AG04450 (cell line): Measurements from ENCODE around the gene PRSS58. TPM values are rescaled to one million over a fixed set of nuclear protein-coding genes. Genes with fewer than 3 reads are reported as not detected.

Source experiments
- CTCF ChIA-PET: fragments of 300-600, 350-600 bp; formaldehyde crosslinking; extraction: SDS; loops from one replicate; lab custom pipeline; 2022; ENCODE audit warnings: antibody characterized with exemption, inconsistent platforms; lab: Charles Lee
- POLR2A ChIA-PET: fragments of 350-600 bp; formaldehyde crosslinking; extraction: SDS; loops from one replicate; lab custom pipeline; 2021; ENCODE audit warnings: antibody characterized with exemption, inconsistent platforms; lab: Yijun Ruan, JAX
- DNase-seq: peaks from one replicate; pipeline ENCODE4 v3.0.0-alpha.2; 2011; ENCODE audit warnings: low read depth, low spot score
- H3K27ac ChIP-seq: one replicate; pipeline ENCODE4 v1.5.1; 2012; ENCODE audit warnings: low read depth, low read length, control low read depth
- H3K27me3 ChIP-seq: one replicate; pipeline ENCODE4 v1.6.0; 2012; ENCODE audit warnings: low read length; ENCODE audit not compliant: control insufficient read depth, insufficient read depth
- H3K4me3 ChIP-seq: 2 replicates; pipeline ENCODE4 v1.5.1; 2011; ENCODE audit warnings: mild to moderate bottlenecking, low read depth, low read length, control low read depth
- H3K9me3 ChIP-seq: 2 replicates; pipeline ENCODE4 v1.5.1; 2012; ENCODE audit warnings: low read length; ENCODE audit not compliant: control insufficient read depth, insufficient read depth
- polyA plus RNA-seq: library from polyadenylated mRNA; depleted of rRNA; stranded (reverse); fragments of >200 nt; gene quantifications from 2 replicates; pipeline ENCODE4 v1.2.3, GENCODE V29; 2011
- TF ChIP-seq, protein P1 (sequence below): IDR thresholded peaks from 2 replicates; pipeline ENCODE4 v1.5.1; 2011; ENCODE audit warnings: low read depth, low read length, control low read depth, inconsistent platforms

The PRSS58 gene
- polyA plus RNA-seq, 1 experiment = not detected

DNA sequence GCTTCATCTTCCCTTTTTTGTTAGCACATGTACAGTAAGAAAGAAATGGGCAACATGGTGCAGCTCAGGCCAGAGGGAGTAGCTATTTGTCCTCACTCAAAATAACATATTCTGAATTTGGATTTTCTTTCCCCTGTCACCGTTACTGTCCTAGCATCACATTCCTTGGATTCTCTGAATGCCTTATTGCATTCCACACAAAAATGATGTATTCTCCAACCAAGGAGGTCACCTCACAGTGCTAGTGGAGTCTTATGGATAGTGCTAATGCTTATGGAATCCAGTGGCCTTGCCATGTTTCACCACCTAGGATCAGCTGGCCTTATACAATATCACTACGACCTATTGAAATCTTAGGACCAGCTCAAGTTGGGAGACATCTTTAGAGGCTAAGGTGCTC, 7.2 kb downstream of the PRSS58 start:
- CTCF ChIA-PET = interaction anchor here (0.7 kb wide), 1 partner anchor 421 kb away, joined by 6 read pairs; no protein-coding TSS in a partner anchor
- peaks cover 26% of the 10 kb centered on the region for H3K9me3 ChIP-seq
- no peak overlapping the region for H3K4me3 ChIP-seq
- H3K27ac ChIP-seq = no peak overlapping the region
- H3K27me3 ChIP-seq = no peaks in the 10 kb centered on the region
- no peak for DNase-seq
- TF ChIP-seq, protein P1, sequence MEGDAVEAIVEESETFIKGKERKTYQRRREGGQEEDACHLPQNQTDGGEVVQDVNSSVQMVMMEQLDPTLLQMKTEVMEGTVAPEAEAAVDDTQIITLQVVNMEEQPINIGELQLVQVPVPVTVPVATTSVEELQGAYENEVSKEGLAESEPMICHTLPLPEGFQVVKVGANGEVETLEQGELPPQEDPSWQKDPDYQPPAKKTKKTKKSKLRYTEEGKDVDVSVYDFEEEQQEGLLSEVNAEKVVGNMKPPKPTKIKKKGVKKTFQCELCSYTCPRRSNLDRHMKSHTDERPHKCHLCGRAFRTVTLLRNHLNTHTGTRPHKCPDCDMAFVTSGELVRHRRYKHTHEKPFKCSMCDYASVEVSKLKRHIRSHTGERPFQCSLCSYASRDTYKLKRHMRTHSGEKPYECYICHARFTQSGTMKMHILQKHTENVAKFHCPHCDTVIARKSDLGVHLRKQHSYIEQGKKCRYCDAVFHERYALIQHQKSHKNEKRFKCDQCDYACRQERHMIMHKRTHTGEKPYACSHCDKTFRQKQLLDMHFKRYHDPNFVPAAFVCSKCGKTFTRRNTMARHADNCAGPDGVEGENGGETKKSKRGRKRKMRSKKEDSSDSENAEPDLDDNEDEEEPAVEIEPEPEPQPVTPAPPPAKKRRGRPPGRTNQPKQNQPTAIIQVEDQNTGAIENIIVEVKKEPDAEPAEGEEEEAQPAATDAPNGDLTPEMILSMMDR = no peak
- POLR2A ChIA-PET = no interaction called here

DNA sequence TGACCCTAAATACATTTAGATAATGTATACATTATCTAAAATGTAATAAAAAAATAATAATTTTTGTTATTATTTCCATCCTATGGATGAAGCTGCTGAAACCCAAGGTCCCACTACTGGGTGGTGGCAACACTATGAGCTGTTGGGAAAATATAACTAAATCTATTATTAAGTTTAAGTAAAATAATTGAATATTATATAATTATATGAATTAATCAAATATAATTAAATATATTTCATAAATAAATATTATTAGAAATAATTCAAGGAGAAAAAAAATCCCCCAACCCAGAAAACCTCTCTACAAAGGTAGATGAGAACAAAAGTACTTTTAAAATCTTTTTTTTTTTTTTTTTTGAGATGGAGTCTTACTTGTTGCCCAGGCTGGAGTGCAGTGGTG, 7.9 kb downstream of the PRSS58 start:
- peaks cover 30% of the 10 kb centered on the region for H3K9me3 ChIP-seq
- DNase-seq = no peak
- H3K4me3 ChIP-seq = no peak overlapping the region
- TF ChIP-seq, protein P1 = no peak
- no peaks in the 10 kb centered on the region for H3K27me3 ChIP-seq
- POLR2A ChIA-PET = no interaction called here
- CTCF ChIA-PET = interaction anchor here (0.7 kb wide), 1 partner anchor 422 kb away, joined by 6 read pairs; no protein-coding TSS in a partner anchor
- no peak overlapping the region for H3K27ac ChIP-seq

DNA sequence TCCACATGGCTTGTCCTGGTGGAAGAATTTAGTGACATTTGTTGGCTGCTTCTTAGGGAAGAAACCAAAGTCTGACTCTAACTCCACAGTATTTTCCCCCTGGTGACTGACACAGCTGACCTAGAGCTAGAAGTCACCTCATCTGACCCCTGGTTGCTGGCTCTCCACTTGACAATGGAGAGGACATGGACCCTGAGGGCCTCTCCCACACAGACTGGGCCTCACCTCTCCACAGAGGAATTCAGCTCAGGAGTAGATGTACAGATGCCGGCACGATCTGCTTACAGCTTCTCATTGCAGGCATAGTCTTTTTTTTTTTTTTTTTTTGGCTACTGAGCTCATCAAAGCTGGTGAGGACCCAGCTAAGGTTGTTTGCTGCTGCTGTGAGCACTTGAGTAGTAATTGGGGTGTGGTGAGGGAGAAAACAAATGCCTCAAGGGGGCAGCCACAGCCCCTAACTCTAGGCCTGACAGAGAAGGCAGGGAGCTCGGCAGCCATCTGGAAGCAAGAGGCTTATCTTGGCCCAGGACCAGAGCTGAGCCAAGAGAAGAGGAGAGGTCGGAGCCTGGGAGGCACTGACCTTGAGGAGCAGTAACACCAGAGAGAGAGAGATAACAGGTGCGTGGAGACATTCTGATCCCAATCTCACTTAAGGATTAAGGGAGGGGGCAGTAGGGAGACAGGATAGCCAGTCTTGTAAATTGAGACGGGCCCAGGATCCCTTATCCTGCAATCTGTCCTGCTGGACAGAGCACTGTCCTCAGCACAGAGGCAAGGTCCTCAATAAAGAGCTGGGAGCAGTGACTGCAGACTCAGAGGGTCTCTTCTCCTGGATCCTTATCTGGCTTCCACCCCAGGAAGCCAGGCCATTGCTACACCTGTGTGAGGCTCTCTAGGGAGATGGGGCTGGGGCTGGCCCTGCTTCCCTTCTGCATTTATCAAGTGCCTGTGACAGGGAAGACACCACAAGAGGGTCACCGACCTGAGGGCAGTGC, 9.4 kb downstream of the PRSS58 start:
- DNase-seq = no peak
- TF ChIP-seq, protein P1 = no peak
- Histone ChIP-seq H3K27me3 (no peaks in the 10 kb centered on the region), H3K27ac (no peak overlapping the region), H3K4me3 (no peak overlapping the region), H3K9me3 (peaks cover 41% of the 10 kb centered on the region)
- POLR2A ChIA-PET = no interaction called here
- CTCF ChIA-PET = no interaction called here

DNA sequence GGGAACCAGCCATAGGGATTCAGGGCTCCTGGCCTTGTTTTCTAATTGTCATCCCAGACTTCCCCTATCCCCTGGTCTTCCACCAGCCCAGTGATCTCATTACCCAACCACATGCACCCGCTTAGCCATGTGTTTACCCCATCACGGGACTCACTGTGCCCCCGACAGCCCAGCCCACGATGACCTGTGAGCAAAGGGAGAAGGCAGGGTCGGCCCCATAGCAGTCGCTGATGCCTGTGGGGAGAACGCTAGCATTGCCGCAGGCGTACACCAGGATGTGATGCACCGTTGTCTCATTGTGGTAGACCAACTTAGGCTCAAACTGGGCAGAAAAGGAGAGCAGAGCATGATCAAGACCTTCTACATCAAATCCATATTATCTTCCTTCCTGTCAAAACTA, 14.0 kb downstream of the PRSS58 start:
- Histone ChIP-seq H3K27ac (no peak overlapping the region), H3K4me3 (no peak overlapping the region), H3K27me3 (no peaks in the 10 kb centered on the region), H3K9me3 (peaks cover 54% of the 10 kb centered on the region)
- CTCF ChIA-PET = no interaction called here
- TF ChIP-seq, protein P1 = no peak
- DNase-seq = no peak
- POLR2A ChIA-PET = no interaction called here

DNA sequence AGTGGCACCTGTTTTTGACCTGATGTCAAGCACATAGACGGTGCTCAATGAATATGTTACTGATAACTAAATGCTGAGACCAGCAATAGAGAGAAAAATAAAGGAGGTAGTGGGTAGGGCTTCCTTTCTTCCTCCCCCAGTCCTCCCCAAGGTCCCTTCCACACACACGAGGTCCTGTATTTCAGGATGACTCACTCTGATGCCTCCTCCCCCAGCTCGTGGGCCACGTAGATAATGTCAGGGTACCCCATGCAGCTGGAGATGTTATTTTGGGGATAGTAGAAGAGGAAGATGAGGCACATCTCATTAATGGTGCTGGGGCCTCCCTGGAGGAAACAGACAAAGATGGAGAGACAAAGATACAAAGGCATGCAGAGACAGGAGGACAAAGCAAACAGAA, 17.3 kb downstream of the PRSS58 start:
- ChIA-PET CTCF (no interaction called here), POLR2A (no interaction called here)
- H3K4me3 ChIP-seq = no peak overlapping the region
- DNase-seq = no peak
- TF ChIP-seq, protein P1 = no peak
- peaks cover 36% of the 10 kb centered on the region for H3K9me3 ChIP-seq
- no peak overlapping the region for H3K27ac ChIP-seq
- H3K27me3 ChIP-seq = no peaks in the 10 kb centered on the region
